CD4-positive, alpha-beta T cell treated with Interleukin-10 for 1 hour (primary cell): ENCODE measurements around the gene ACD.

Experiments
- DNase-seq: peaks from one replicate; pipeline ENCODE4 v3.0.0-alpha.2; 2020

Gene ACD

GRCh38 chr16:67645397-67646121, 14.5 kb downstream of the ACD start:
- DNase-seq, result peak; percentile 32

GRCh38 chr16:67644038-67644437, 16.0 kb downstream of the ACD start:
- DNase-seq, result no peak

GRCh38 chr16:67641779-67642708, 18.0 kb downstream of the ACD start:
- no peak for DNase-seq

- no peak for DNase-seq
Measured at GRCh38 chr16:67637625-67638024, 22.4 kb downstream of the ACD start.

- DNase-seq, result no peak
Measured at GRCh38 chr16:67636713-67637112, 23.3 kb downstream of the ACD start.

- DNase-seq, result no peak
Measured at GRCh38 chr16:67632415-67633172, 27.5 kb downstream of the ACD start.

- no peak for DNase-seq
Measured at GRCh38 chr16:67628216-67628615, 31.8 kb downstream of the ACD start.

GRCh38 chr16:67613808-67614207, 46.3 kb downstream of the ACD start:
- DNase-seq, result peak; percentile 6

GRCh38 chr16:67608364-67608763, 51.7 kb downstream of the ACD start:
- no peak for DNase-seq
